ENCODE results near the gene KCNV2.

- TF ChIP-seq SP1 (IDR thresholded peaks at IDR 0.05) (no peak), HDGF (IDR thresholded peaks at IDR 0.05; ENCODE audit: borderline replicate concordance) (no peak), FOXA1 (IDR thresholded peaks at IDR 0.05) (no peak), PKNOX1 (IDR thresholded peaks at IDR 0.05) (no peak)
Measured at GRCh38 chr9:2709645-2710101, 7.6 kb upstream of the KCNV2 start.
